ENCODE data around the gene GEMIN2. TPM values are rescaled to one million over a fixed set of nuclear protein-coding genes. Genes with fewer than 3 reads are reported as not detected.
A peak's percentile ranks its signal among the peaks of the same experiment; 100 is the strongest.

Gene GEMIN2
- total and polyA plus RNA-seq, 2 donors from 2014 or later = 13.8 to 17.2 TPM

- Histone ChIP-seq H3K9me3 (ENCODE audit: control insufficient read depth in 2 of 3, insufficient read depth in 1 of 3, low read length in 3 of 3) (no peaks in the 10 kb centered on the region), H3K27me3 (ENCODE audit: control insufficient read depth, insufficient read depth, low read length) (no peaks in the 10 kb centered on the region), H3K36me3 (ENCODE audit: control insufficient read depth in 2 of 3, insufficient read depth in 3 of 3, low read length in 3 of 3) (no peaks in the 10 kb centered on the region), H3K4me3 (ENCODE audit: low read length in 3 of 3) (no peak overlapping the region), H3K27ac (ENCODE audit: low read depth in 2 of 2, low read length in 2 of 2) (no peak overlapping the region), H3K9ac (ENCODE audit: low read length in 3 of 3) (no peak overlapping the region), H3K4me1 (ENCODE audit: control insufficient read depth in 2 of 3, insufficient read depth in 2 of 3, low read depth in 1 of 3, low read length in 3 of 3) (peaks cover 0 to 4% (median 2%) of the 10 kb centered on the region in 3 donors)
- TF ChIP-seq CTCF (IDR thresholded peaks at IDR 0.05; ENCODE audit: borderline replicate concordance, extremely low read depth, insufficient read depth) = no peak
- no peak for DNase-seq
- intact Hi-C loops (cut with DNase I) = no loop called here
- no peak for FAIRE-seq
Measured at GRCh38 chr14:39108791-39109190, 5.3 kb upstream of the GEMIN2 start.

- intact Hi-C loops (cut with DNase I) = no loop called here
- FAIRE-seq = no peak
- Histone ChIP-seq H3K36me3 (ENCODE audit: control insufficient read depth in 2 of 3, insufficient read depth in 3 of 3, low read length in 3 of 3) (no peaks in the 10 kb centered on the region), H3K4me1 (ENCODE audit: control insufficient read depth in 2 of 3, insufficient read depth in 2 of 3, low read depth in 1 of 3, low read length in 3 of 3) (no peaks in the 10 kb centered on the region), H3K4me3 (ENCODE audit: low read length in 3 of 3) (no peak overlapping the region), H3K27me3 (ENCODE audit: control insufficient read depth, insufficient read depth, low read length) (no peaks in the 10 kb centered on the region), H3K9ac (ENCODE audit: low read length in 3 of 3) (no peak overlapping the region), H3K27ac (ENCODE audit: low read depth in 2 of 2, low read length in 2 of 2) (no peak overlapping the region), H3K9me3 (ENCODE audit: control insufficient read depth in 2 of 3, insufficient read depth in 1 of 3, low read length in 3 of 3) (no peaks in the 10 kb centered on the region)
- no peak for DNase-seq
- TF ChIP-seq CTCF (IDR thresholded peaks at IDR 0.05; ENCODE audit: borderline replicate concordance, extremely low read depth, insufficient read depth) = no peak
Measured at GRCh38 chr14:39109893-39110715, 4.0 kb upstream of the GEMIN2 start.

GRCh38 chr14:39113685-39114072, 444 bp upstream of the GEMIN2 start:
- peak overlapping the region; percentile 33 to 68 (median 63) for H3K9ac ChIP-seq (ENCODE audit: low read length in 3 of 3)
- no peaks in the 10 kb centered on the region for H3K27me3 ChIP-seq (ENCODE audit: control insufficient read depth, insufficient read depth, low read length)
- H3K9me3 ChIP-seq (ENCODE audit: control insufficient read depth in 2 of 3, insufficient read depth in 1 of 3, low read length in 3 of 3) = no peaks in the 10 kb centered on the region
- TF ChIP-seq CTCF (IDR thresholded peaks at IDR 0.05; ENCODE audit: borderline replicate concordance, extremely low read depth, insufficient read depth) = no peak
- peak overlapping the region; percentile 61 to 98 (median 87) for H3K4me3 ChIP-seq (ENCODE audit: low read length in 3 of 3)
- intact Hi-C loops (cut with DNase I) = no loop called here
- peak overlapping the region; percentile 20 to 63 for H3K27ac ChIP-seq (ENCODE audit: low read depth in 2 of 2, low read length in 2 of 2)
- no peak for FAIRE-seq
- no peaks in the 10 kb centered on the region for H3K4me1 ChIP-seq (ENCODE audit: control insufficient read depth in 2 of 3, insufficient read depth in 2 of 3, low read depth in 1 of 3, low read length in 3 of 3)
- H3K36me3 ChIP-seq (ENCODE audit: control insufficient read depth in 2 of 3, insufficient read depth in 3 of 3, low read length in 3 of 3) = peaks cover 0 to 5% (median 0%) of the 10 kb centered on the region in 3 donors
- DNase-seq = no peak

All from kidney (tissue), 14 donors.